Parathyroid adenoma (tissue), 2 donors: ENCODE data around the gene MBD4.

Experiments used
- H2AFZ ChIP-seq: fragments of 300-600 bp; sonication (generic); one replicate; pipeline ENCODE4 v1.7.0; 2017; ENCODE audit warnings: antibody characterized with exemption, mild to moderate bottlenecking
- H3K27ac ChIP-seq: fragments of 300-600 bp; sonication (generic); one replicate; pipeline ENCODE4 v1.7.0; 2017
- H3K27me3 ChIP-seq: fragments of 300-600 bp; sonication (generic); one replicate; pipeline ENCODE4 v1.7.0; 2017; ENCODE audit warnings: low read length; ENCODE audit not compliant: control insufficient read depth, insufficient read depth
- H3K36me3 ChIP-seq: fragments of 300-600 bp; sonication (generic); one replicate; pipeline ENCODE4 v1.7.0; 2017; ENCODE audit warnings: low read length; ENCODE audit not compliant: control insufficient read depth, insufficient read depth
- H3K4me1 ChIP-seq: fragments of 300-600 bp; sonication (generic); one replicate; pipeline ENCODE4 v1.7.0; 2017; ENCODE audit warnings: control low read depth
- H3K4me2 ChIP-seq: fragments of 300-600 bp; sonication (generic); one replicate; pipeline ENCODE4 v1.7.0; 2017; ENCODE audit warnings: low read length
- H3K4me3 ChIP-seq: fragments of 300-600 bp; sonication (generic); one replicate; pipeline ENCODE4 v1.7.0; 2017; ENCODE audit warnings: low read depth, low read length
- H3K79me2 ChIP-seq: fragments of 300-600 bp; sonication (generic); one replicate; pipeline ENCODE4 v1.7.0; 2017; ENCODE audit warnings: control low read depth
- H3K9ac ChIP-seq: fragments of 300-600 bp; sonication (generic); one replicate; pipeline ENCODE4 v1.7.0; 2017; ENCODE audit warnings: mild to moderate bottlenecking
- H3K9me3 ChIP-seq: fragments of 300-600 bp; sonication (generic); one replicate; pipeline ENCODE4 v1.7.0; 2017; ENCODE audit warnings: low read length; ENCODE audit not compliant: control insufficient read depth
- CTCF ChIP-seq: fragments of 300-600 bp; sonication (generic); IDR thresholded peaks from one replicate; pipeline ENCODE4 v1.7.0; 2017; ENCODE audit warnings: antibody characterized with exemption, mild to moderate bottlenecking
- donor health status: primary hyperparathyroidism.

The MBD4 gene

GRCh38 chr3:129428376-129429079 lies 11.2 kb downstream of the MBD4 start, which contains the start of gene EFCAB12:
Gene EFCAB12, minus strand, starts transcription at chr3:129428636. Its CDS starts 148 bp downstream, at chr3:129428488.
- Histone ChIP-seq H3K27me3 (no peaks in the 10 kb centered on the region), H3K9me3 (no peaks in the 10 kb centered on the region), H3K4me1 (peaks cover 18% of the 10 kb centered on the region), H3K4me2 (peak within 1 kb of the TSS; percentile 100), H3K9ac (no peak within 1 kb of the TSS), H2AFZ (peak within 1 kb of the TSS; percentile 92), H3K79me2 (no peaks in the 10 kb centered on the region), H3K4me3 (peak within 1 kb of the TSS; percentile 90), H3K36me3 (no peaks in the 10 kb centered on the region), H3K27ac (peak within 1 kb of the TSS; percentile 61)
- TF ChIP-seq CTCF, result peak; percentile 7

- no peak for TF ChIP-seq CTCF
- peak overlapping the region; percentile 100 for H3K4me2 ChIP-seq
- H3K9me3 ChIP-seq, result no peaks in the 10 kb centered on the region
- peak overlapping the region; percentile 92 for H2AFZ ChIP-seq
- H3K27me3 ChIP-seq, result no peaks in the 10 kb centered on the region
- H3K36me3 ChIP-seq, result no peaks in the 10 kb centered on the region
- H3K9ac ChIP-seq, result no peak overlapping the region
- H3K79me2 ChIP-seq, result no peaks in the 10 kb centered on the region
- H3K27ac ChIP-seq, result no peak overlapping the region
- peak overlapping the region; percentile 90 for H3K4me3 ChIP-seq
- peaks cover 21% of the 10 kb centered on the region for H3K4me1 ChIP-seq
Observed at GRCh38 chr3:129428007-129428375, 11.8 kb downstream of the MBD4 start.

- no peak for TF ChIP-seq CTCF
- H2AFZ ChIP-seq, result no peak overlapping the region
- H3K4me1 ChIP-seq, result peaks cover 25% of the 10 kb centered on the region
- no peak overlapping the region for H3K27ac ChIP-seq
- no peak overlapping the region for H3K9ac ChIP-seq
- H3K4me2 ChIP-seq, result no peak overlapping the region
- no peaks in the 10 kb centered on the region for H3K27me3 ChIP-seq
- H3K36me3 ChIP-seq, result no peaks in the 10 kb centered on the region
- no peaks in the 10 kb centered on the region for H3K79me2 ChIP-seq
- no peaks in the 10 kb centered on the region for H3K9me3 ChIP-seq
- no peak overlapping the region for H3K4me3 ChIP-seq
Observed at GRCh38 chr3:129425619-129426018, 14.1 kb downstream of the MBD4 start.

- Histone ChIP-seq H3K9me3 (no peaks in the 10 kb centered on the region), H3K4me1 (peaks cover 25% of the 10 kb centered on the region), H3K4me3 (no peak overlapping the region), H3K27ac (no peak overlapping the region), H3K27me3 (no peaks in the 10 kb centered on the region), H3K36me3 (no peaks in the 10 kb centered on the region), H2AFZ (no peak overlapping the region), H3K4me2 (no peak overlapping the region), H3K9ac (no peak overlapping the region), H3K79me2 (no peaks in the 10 kb centered on the region)
- TF ChIP-seq CTCF, result no peak
Observed at GRCh38 chr3:129425213-129425612, 14.5 kb downstream of the MBD4 start.
